HCT116 (cell line): ENCODE results near the gene S100PBP. TPM values are rescaled to one million over a fixed set of nuclear protein-coding genes. Genes with fewer than 3 reads are reported as not detected.

Experiments used
- ATAC-seq: fragments of 200-7000 bp; cut with Tn5 transposase; 2 replicates; pipeline ENCODE4 v1.9.1; 2020; ENCODE audit warnings: mild to moderate bottlenecking, moderate library complexity
- BruUV-seq: library from RNA; stranded (reverse); fragments of 400-500 nt; replicated peaks from 2 replicates; lab custom pipeline; 2021; lab: Mats Ljungman, UMichigan
- CTCF ChIA-PET: fragments of 300-600 bp; sonication (Branson Sonifier 250); formaldehyde crosslinking; loops from one replicate; lab custom pipeline; 2021; ENCODE audit warnings: antibody characterized with exemption; lab: Charles Lee
- POLR2A ChIA-PET: fragments of 300-600, 350-600 bp; sonication (Branson Sonifier 250); formaldehyde crosslinking; loops from one replicate; lab custom pipeline; 2021; ENCODE audit warnings: antibody characterized with exemption; lab: Charles Lee
- RAD21 ChIA-PET, 2 experiments: fragments of 300-600 bp; sonication (Branson Sonifier 250); formaldehyde crosslinking; loops; one replicate each; lab custom pipeline; 2023; ENCODE audit warnings: low total read pairs in 2 of 2; ENCODE audit not compliant: uncharacterized antibody in 2 of 2, unreplicated experiment in 2 of 2, low non-redundant PET in 1 of 2; lab: Charles Lee
- DNase-seq: peaks from one replicate; pipeline ENCODE4 v3.0.0-alpha.2; 2010; ENCODE audit warnings: low read depth, low spot score
- H2AFZ ChIP-seq: fragments of 200-600 bp; shearing (Covaris generic), sonication (generic); 2 replicates; pipeline ENCODE4 v1.6.1; 2017; ENCODE audit warnings: low read depth, mixed run types, mixed read lengths, antibody characterized with exemption, low read length; ENCODE audit not compliant: poor library complexity, severe bottlenecking
- H3K27ac ChIP-seq: 2 replicates; pipeline ENCODE4 v1.5.1; 2012; ENCODE audit warnings: low read depth, low read length
- H3K27me3 ChIP-seq: fragments of 200-600 bp; sonication (generic); 2 replicates; pipeline ENCODE4 v1.6.1; 2016; ENCODE audit warnings: mixed run types, low read length, mixed read lengths; ENCODE audit not compliant: insufficient read depth
- H3K36me3 ChIP-seq, 2 experiments: fragments of 200-500 bp in 1 of 2; fragments of 200-600 bp in 1 of 2; sonication (Bioruptor generic) in 1 of 2; sonication (generic) in 1 of 2; 2 replicates each; pipeline versions ENCODE4 v1.5.1 to v1.6.1; 2014 to 2016; ENCODE audit warnings: low read length in 2 of 2, inconsistent platforms in 1 of 2, mixed read lengths in 1 of 2, mixed run types in 1 of 2; ENCODE audit not compliant: insufficient read depth in 2 of 2, control insufficient read depth in 1 of 2
- H3K4me1 ChIP-seq, 2 experiments: fragments of 200-600 bp in 1 of 2; sonication (generic) in 1 of 2; 2 replicates each; pipeline versions ENCODE4 v1.5.1 to v1.6.1; 2012 to 2017; ENCODE audit warnings: low read length in 2 of 2, inconsistent platforms in 1 of 2, mild to moderate bottlenecking in 1 of 2, mixed read lengths in 1 of 2, mixed run types in 1 of 2, moderate library complexity in 1 of 2; ENCODE audit not compliant: insufficient read depth in 2 of 2, control insufficient read depth in 1 of 2
- H3K4me2 ChIP-seq: fragments of 200-600 bp; sonication (generic); 2 replicates; pipeline ENCODE4 v1.6.1; 2017; ENCODE audit warnings: mixed run types, low read length, mixed read lengths
- H3K4me3 ChIP-seq, 2 experiments: fragments of 200-600 bp in 1 of 2; sonication (generic) in 1 of 2; replicated peaks in 1 of 2; 2 replicates each; pipeline ENCODE4 v1.5.1; 2011 to 2016; ENCODE audit warnings: low read length in 2 of 2, control low read depth in 1 of 2, low read depth in 1 of 2, mild to moderate bottlenecking in 1 of 2, mixed read lengths in 1 of 2, mixed run types in 1 of 2
- H3K79me2 ChIP-seq: fragments of 200-600 bp; sonication (generic); 2 replicates; pipeline ENCODE4 v1.6.1; 2017; ENCODE audit warnings: mild to moderate bottlenecking, mixed run types, low read length, moderate library complexity, mixed read lengths; ENCODE audit not compliant: insufficient read depth
- H3K9ac ChIP-seq: fragments of 200-600 bp; sonication (generic); 2 replicates; pipeline ENCODE4 v1.6.1; 2016; ENCODE audit warnings: low read length, mixed read lengths
- H3K9me2 ChIP-seq: fragments of 200-600 bp; sonication (generic), shearing (Covaris generic); 2 replicates; pipeline ENCODE4 v1.6.1; 2017; ENCODE audit warnings: mixed run types, mild to moderate bottlenecking, moderate library complexity; ENCODE audit not compliant: insufficient read depth
- H3K9me3 ChIP-seq, 2 experiments: fragments of 200-500 bp in 1 of 2; fragments of 200-600 bp in 1 of 2; sonication (Bioruptor generic) in 1 of 2; sonication (generic) in 1 of 2; 2 replicates each; pipeline ENCODE4 v1.6.1; 2014 to 2017; ENCODE audit warnings: low read length in 2 of 2, mixed read lengths in 2 of 2, inconsistent platforms in 1 of 2, low read depth in 1 of 2, mild to moderate bottlenecking in 1 of 2, mixed run types in 1 of 2, moderate library complexity in 1 of 2; ENCODE audit not compliant: control insufficient read depth in 1 of 2, insufficient read depth in 1 of 2
- H4K20me1 ChIP-seq: fragments of 200-600 bp; sonication (generic), shearing (Covaris generic); 2 replicates; pipeline ENCODE4 v1.6.1; 2017; ENCODE audit warnings: mixed run types, mild to moderate bottlenecking, moderate library complexity; ENCODE audit not compliant: insufficient read depth
- CBX3 ChIP-seq: IDR thresholded peaks from 2 replicates; pipeline ENCODE4 v1.6.1; 2012; ENCODE audit warnings: low read depth
- EGR1 ChIP-seq: IDR thresholded peaks from 2 replicates; pipeline ENCODE4 v1.6.1; 2012; ENCODE audit warnings: low read depth
- EZH2 ChIP-seq: fragments of 200-600 bp; sonication (generic); IDR thresholded peaks from 2 replicates; pipeline ENCODE4 v1.6.1; 2017; ENCODE audit warnings: antibody characterized with exemption, mixed run types
- EZH2phosphoT487 ChIP-seq: fragments of 200-600 bp; IDR thresholded peaks from 2 replicates; pipeline ENCODE4 v1.6.1; 2018; ENCODE audit warnings: antibody characterized with exemption, borderline replicate concordance
- FOSL1 ChIP-seq: IDR thresholded peaks from 2 replicates; pipeline ENCODE4 v1.6.1; 2012; ENCODE audit warnings: low read depth
- JUND ChIP-seq: IDR thresholded peaks from 2 replicates; pipeline ENCODE4 v1.6.1; 2012
- POLR2A ChIP-seq: IDR thresholded peaks from 2 replicates; pipeline ENCODE4 v1.7.0; 2011; ENCODE audit warnings: borderline replicate concordance; ENCODE audit not compliant: insufficient read depth, insufficient read length; ENCODE audit errors: extremely low read depth
- RAD21 ChIP-seq: IDR thresholded peaks from 2 replicates; pipeline ENCODE4 v1.6.1; 2012; ENCODE audit warnings: low read depth, mild to moderate bottlenecking
- SIN3A ChIP-seq: IDR thresholded peaks from 2 replicates; pipeline ENCODE4 v1.6.1; 2012; ENCODE audit warnings: low read depth
- SP1 ChIP-seq: IDR thresholded peaks from 2 replicates; pipeline ENCODE4 v1.6.1; 2012; ENCODE audit warnings: low read depth
- SRF ChIP-seq: IDR thresholded peaks from 2 replicates; pipeline ENCODE4 v1.6.1; 2012; ENCODE audit warnings: low read depth
- YY1 ChIP-seq: IDR thresholded peaks from 2 replicates; pipeline ENCODE4 v1.6.1; 2011; ENCODE audit warnings: low read length, low read depth, moderate library complexity, mild to moderate bottlenecking; ENCODE audit not compliant: insufficient replicate concordance; ENCODE audit errors: extremely low read depth
- ZFX ChIP-seq: fragments of 450-650 bp; IDR thresholded peaks from 2 replicates; pipeline ENCODE4 v1.6.1; 2017
- intact Hi-C: fragments of 100-400 bp; cut with micrococcal nuclease; formaldehyde crosslinking; loops from 2 replicates; pipeline ENCODE4 v1.10.0; 2022
- total RNA-seq: library from RNA; stranded (reverse); gene quantifications from one replicate; pipeline ENCODE4 v1.2.1, GENCODE V29; 2021; ENCODE audit not compliant: unreplicated experiment
- TF ChIP-seq, protein P1 (sequence below): IDR thresholded peaks from 2 replicates; pipeline ENCODE4 v1.6.1; 2012
- TF ChIP-seq, protein P2 (sequence below): IDR thresholded peaks from 2 replicates; pipeline ENCODE4 v1.6.1; 2011; ENCODE audit warnings: mild to moderate bottlenecking, low read length, moderate library complexity; ENCODE audit not compliant: insufficient replicate concordance; ENCODE audit errors: extremely low read depth

The S100PBP gene
- total RNA-seq, 1 experiment from 2014 or later = 38.2 TPM

DNA sequence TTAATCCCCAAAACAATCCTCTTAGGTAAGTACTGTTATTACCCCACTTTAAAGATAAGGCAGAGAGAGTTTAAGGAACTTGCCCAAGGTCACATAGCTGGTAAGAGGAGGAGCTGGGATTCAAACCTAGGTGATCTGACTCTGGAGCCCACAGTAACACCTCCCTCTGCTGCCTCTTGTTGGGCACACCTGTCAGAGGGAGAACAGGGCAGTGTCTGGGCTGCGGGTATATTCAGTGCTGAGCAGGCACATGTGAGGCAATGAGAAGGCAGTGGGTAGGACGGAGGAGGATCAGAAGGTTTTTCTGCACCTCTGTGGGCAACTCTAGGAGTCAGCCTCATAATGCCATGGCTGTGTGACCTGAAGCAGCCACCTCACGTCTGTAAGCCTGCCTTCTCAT lies 70.7 kb downstream of the S100PBP start:
- DNase-seq (no peak), ATAC-seq (no peak)
- Histone ChIP-seq H3K79me2 (no peaks in the 10 kb centered on the region), H3K4me2 (no peak overlapping the region), H3K4me3 (no peak overlapping the region), H3K27me3 (no peaks in the 10 kb centered on the region), H3K9me3 (no peaks in the 10 kb centered on the region), H4K20me1 (no peaks in the 10 kb centered on the region), H3K9ac (no peak overlapping the region), H2AFZ (no peak overlapping the region), H3K36me3 (no peaks in the 10 kb centered on the region), H3K4me1 (peaks cover 0 to 6% of the 10 kb centered on the region in 2 experiments; a peak in 1 of 4 replicates), H3K27ac (no peak overlapping the region), H3K9me2 (no peaks in the 10 kb centered on the region)
- BruUV-seq = no TSS peak
- intact Hi-C loops = no loop called here
- ChIA-PET CTCF (interaction anchor here (1.3 kb wide), 1 partner anchor 198 kb away, joined by 3 read pairs; no protein-coding TSS in a partner anchor), POLR2A (no interaction called here), RAD21 (no interaction called here)
- no peak for TF ChIP-seq RAD21
- no peak for TF ChIP-seq EZH2
- TF ChIP-seq SP1 = no peak
- no peak for TF ChIP-seq CBX3
- TF ChIP-seq POLR2A = no peak
- no peak for TF ChIP-seq ZFX
- TF ChIP-seq, protein P1, sequence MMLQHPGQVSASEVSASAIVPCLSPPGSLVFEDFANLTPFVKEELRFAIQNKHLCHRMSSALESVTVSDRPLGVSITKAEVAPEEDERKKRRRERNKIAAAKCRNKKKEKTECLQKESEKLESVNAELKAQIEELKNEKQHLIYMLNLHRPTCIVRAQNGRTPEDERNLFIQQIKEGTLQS = no peak
- TF ChIP-seq, protein P2, sequence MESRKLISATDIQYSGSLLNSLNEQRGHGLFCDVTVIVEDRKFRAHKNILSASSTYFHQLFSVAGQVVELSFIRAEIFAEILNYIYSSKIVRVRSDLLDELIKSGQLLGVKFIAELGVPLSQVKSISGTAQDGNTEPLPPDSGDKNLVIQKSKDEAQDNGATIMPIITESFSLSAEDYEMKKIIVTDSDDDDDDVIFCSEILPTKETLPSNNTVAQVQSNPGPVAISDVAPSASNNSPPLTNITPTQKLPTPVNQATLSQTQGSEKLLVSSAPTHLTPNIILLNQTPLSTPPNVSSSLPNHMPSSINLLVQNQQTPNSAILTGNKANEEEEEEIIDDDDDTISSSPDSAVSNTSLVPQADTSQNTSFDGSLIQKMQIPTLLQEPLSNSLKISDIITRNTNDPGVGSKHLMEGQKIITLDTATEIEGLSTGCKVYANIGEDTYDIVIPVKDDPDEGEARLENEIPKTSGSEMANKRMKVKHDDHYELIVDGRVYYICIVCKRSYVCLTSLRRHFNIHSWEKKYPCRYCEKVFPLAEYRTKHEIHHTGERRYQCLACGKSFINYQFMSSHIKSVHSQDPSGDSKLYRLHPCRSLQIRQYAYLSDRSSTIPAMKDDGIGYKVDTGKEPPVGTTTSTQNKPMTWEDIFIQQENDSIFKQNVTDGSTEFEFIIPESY = no peak
- no peak for TF ChIP-seq FOSL1
- TF ChIP-seq SRF = no peak
- TF ChIP-seq JUND = no peak
- no peak for TF ChIP-seq YY1
- TF ChIP-seq EZH2phosphoT487 = no peak
- no peak for TF ChIP-seq EGR1
- TF ChIP-seq SIN3A = no peak
